ENCODE measurements around the gene BRAF. TPM values are rescaled to one million over a fixed set of nuclear protein-coding genes. Genes with fewer than 3 reads are reported as not detected.

BRAF gene
- total RNA-seq, 1 experiment from 2014 or later: 31.3 TPM

- Mint-ChIP-seq H3K4me3 (ENCODE audit: low read depth, unreplicated experiment) (no peak overlapping the region), H3K9me3 (ENCODE audit: low read depth, unreplicated experiment) (no peaks in the 10 kb centered on the region), H3K4me1 (ENCODE audit: low read depth, unreplicated experiment) (no peaks in the 10 kb centered on the region), H3K27ac (ENCODE audit: unreplicated experiment) (no peak overlapping the region), H3K27me3 (ENCODE audit: unreplicated experiment) (no peaks in the 10 kb centered on the region), H3K36me3 (ENCODE audit: insufficient read depth, unreplicated experiment) (no peaks in the 10 kb centered on the region)
- BruUV-seq (replicated peaks): no TSS peak
- CTCF ChIA-PET: interaction anchor here (0.6 kb wide), 1 partner anchor 59 kb away, joined by 3 read pairs; no protein-coding TSS in a partner anchor
- intact Hi-C loops (cut with micrococcal nuclease; ENCODE audit: unreplicated experiment): no loop called here
- no peak for DNase-seq
- TF ChIP-seq CTCF (IDR thresholded peaks at IDR 0.05; ENCODE audit: unreplicated experiment): no peak
Observed at GRCh38 chr7:140864732-140865131, 60.0 kb downstream of the BRAF start.

GRCh38 chr7:140863867-140864266 lies 60.9 kb downstream of the BRAF start:
- CTCF ChIA-PET: no interaction called here
- no peaks in the 10 kb centered on the region for H3K27me3 Mint-ChIP-seq (ENCODE audit: unreplicated experiment)
- H3K9me3 Mint-ChIP-seq (ENCODE audit: low read depth, unreplicated experiment): no peaks in the 10 kb centered on the region
- TF ChIP-seq CTCF (IDR thresholded peaks at IDR 0.05; ENCODE audit: unreplicated experiment): no peak
- no peak overlapping the region for H3K27ac Mint-ChIP-seq (ENCODE audit: unreplicated experiment)
- no peak overlapping the region for H3K4me3 Mint-ChIP-seq (ENCODE audit: low read depth, unreplicated experiment)
- no peaks in the 10 kb centered on the region for H3K4me1 Mint-ChIP-seq (ENCODE audit: low read depth, unreplicated experiment)
- intact Hi-C loops (cut with micrococcal nuclease; ENCODE audit: unreplicated experiment): no loop called here
- H3K36me3 Mint-ChIP-seq (ENCODE audit: insufficient read depth, unreplicated experiment): no peaks in the 10 kb centered on the region
- BruUV-seq (replicated peaks): no TSS peak
- no peak for DNase-seq

- CTCF ChIA-PET: no interaction called here
- no peaks in the 10 kb centered on the region for H3K4me1 Mint-ChIP-seq (ENCODE audit: low read depth, unreplicated experiment)
- DNase-seq: no peak
- H3K36me3 Mint-ChIP-seq (ENCODE audit: insufficient read depth, unreplicated experiment): no peaks in the 10 kb centered on the region
- no peak for TF ChIP-seq CTCF (IDR thresholded peaks at IDR 0.05; ENCODE audit: unreplicated experiment)
- H3K9me3 Mint-ChIP-seq (ENCODE audit: low read depth, unreplicated experiment): no peaks in the 10 kb centered on the region
- no TSS peak for BruUV-seq (replicated peaks)
- intact Hi-C loops (cut with micrococcal nuclease; ENCODE audit: unreplicated experiment): no loop called here
- no peaks in the 10 kb centered on the region for H3K27me3 Mint-ChIP-seq (ENCODE audit: unreplicated experiment)
- no peak overlapping the region for H3K4me3 Mint-ChIP-seq (ENCODE audit: low read depth, unreplicated experiment)
- no peak overlapping the region for H3K27ac Mint-ChIP-seq (ENCODE audit: unreplicated experiment)
Observed at GRCh38 chr7:140863184-140863583, 61.5 kb downstream of the BRAF start.

- CTCF ChIA-PET: no interaction called here
- no TSS peak for BruUV-seq (replicated peaks)
Observed at GRCh38 chr7:140857048-140857447, 67.7 kb downstream of the BRAF start.

More at GRCh38 chr7:140857048-140857447, 67.7 kb downstream of the BRAF start:
- Mint-ChIP-seq H3K4me3 (ENCODE audit: low read depth, unreplicated experiment) (no peak overlapping the region), H3K36me3 (ENCODE audit: insufficient read depth, unreplicated experiment) (no peaks in the 10 kb centered on the region), H3K9me3 (ENCODE audit: low read depth, unreplicated experiment) (no peaks in the 10 kb centered on the region), H3K27ac (ENCODE audit: unreplicated experiment) (no peak overlapping the region), H3K4me1 (ENCODE audit: low read depth, unreplicated experiment) (no peaks in the 10 kb centered on the region), H3K27me3 (ENCODE audit: unreplicated experiment) (no peaks in the 10 kb centered on the region)
- no peak for DNase-seq
- intact Hi-C loops (cut with micrococcal nuclease; ENCODE audit: unreplicated experiment): no loop called here
- TF ChIP-seq CTCF (IDR thresholded peaks at IDR 0.05; ENCODE audit: unreplicated experiment): no peak
